ENCODE results near the gene CACNB3. TPM values are rescaled to one million over a fixed set of nuclear protein-coding genes. Genes with fewer than 3 reads are reported as not detected.
"Not testable (repeated sequence)": the region's sequence is repeated elsewhere in the genome, so short reads cannot be mapped to it uniquely, and the experiment has no call there.

Gene CACNB3
- total RNA-seq, 1 experiment from 2014 or later = 7.0 TPM

GRCh38 chr12:48851883-48852733 lies 33.8 kb downstream of the CACNB3 start, which contains the start of gene DDX23:
Gene DDX23 (minus strand): TSS chr12:48852163. CDS start chr12:48845782, 6,381 bp downstream.
- intact Hi-C loops (cut with micrococcal nuclease) = loop anchor here (2.0 kb wide), 1 partner anchor 125 kb away; no protein-coding TSS in a partner anchor
- no peaks in the 10 kb centered on the region for H3K9me3 Mint-ChIP-seq (ENCODE audit: unreplicated experiment)
- DNase-seq (ENCODE audit: unreplicated experiment) = peak; percentile 98
- H3K4me1 Mint-ChIP-seq (ENCODE audit: insufficient read depth, unreplicated experiment) = peaks cover 21% of the 10 kb centered on the region
- no peak for TF ChIP-seq CTCF (IDR thresholded peaks at IDR 0.05; ENCODE audit: unreplicated experiment)
- ChIA-PET CTCF (interaction anchor here (0.6 to 8.1 kb wide), 42 partner anchors 10 to 213 kb away, joined by 3 to 114 read pairs (median 6); partner anchors contain the start of genes RND1 and WNT1), POLR2A (interaction anchor here (0.6 to 4.8 kb wide), 30 partner anchors 9 to 336 kb away, joined by 3 to 45 read pairs (median 5); partner anchors contain the start of genes ARF3, CACNB3, RND1 and TUBA1B)
- peaks cover 30% of the 10 kb centered on the region for H3K36me3 Mint-ChIP-seq (ENCODE audit: insufficient read depth, unreplicated experiment)
- H3K4me3 Mint-ChIP-seq (ENCODE audit: unreplicated experiment) = peak within 1 kb of the TSS; percentile 97
- BruUV-seq (replicated peaks) = TSS peak; percentile 52
- H3K27me3 Mint-ChIP-seq (ENCODE audit: insufficient read depth, unreplicated experiment) = no peaks in the 10 kb centered on the region
- H3K27ac Mint-ChIP-seq (ENCODE audit: low read depth, unreplicated experiment) = peak within 1 kb of the TSS; percentile 93

- peak overlapping the region; percentile 97 for H3K4me3 Mint-ChIP-seq (ENCODE audit: unreplicated experiment)
- peaks cover 30% of the 10 kb centered on the region for H3K36me3 Mint-ChIP-seq (ENCODE audit: insufficient read depth, unreplicated experiment)
These were observed 34.7 kb downstream of the CACNB3 start for GRCh38 chr12:48852734-48853688.

GRCh38 chr12:48854488-48854887 lies 36.2 kb downstream of the CACNB3 start:
- POLR2A ChIA-PET = no interaction called here
- peaks cover 19% of the 10 kb centered on the region for H3K36me3 Mint-ChIP-seq (ENCODE audit: insufficient read depth, unreplicated experiment)

More at GRCh38 chr12:48852734-48853688, 34.7 kb downstream of the CACNB3 start:
- BruUV-seq (replicated peaks) = no TSS peak
- POLR2A ChIA-PET = interaction anchor here (0.7 to 4.8 kb wide), 22 partner anchors 13 to 335 kb away, joined by 3 to 45 read pairs (median 6); partner anchors contain the start of genes ADCY6, ARF3, CACNB3 and RND1
- no peaks in the 10 kb centered on the region for H3K27me3 Mint-ChIP-seq (ENCODE audit: insufficient read depth, unreplicated experiment)
- peak; percentile 93 for DNase-seq (ENCODE audit: unreplicated experiment)
- peaks cover 21% of the 10 kb centered on the region for H3K4me1 Mint-ChIP-seq (ENCODE audit: insufficient read depth, unreplicated experiment)
- peak; percentile 88 for TF ChIP-seq CTCF (IDR thresholded peaks at IDR 0.05; ENCODE audit: unreplicated experiment)
- intact Hi-C loops (cut with micrococcal nuclease) = loop anchor here (1.0 to 2.0 kb wide), 4 partner anchors 37 to 142 kb away; no protein-coding TSS in a partner anchor
- CTCF ChIA-PET = interaction anchor here (0.5 to 8.1 kb wide), 55 partner anchors 9 to 1240 kb away, joined by 3 to 114 read pairs (median 6); partner anchors contain the start of genes RND1 and WNT1
- peak overlapping the region; percentile 93 for H3K27ac Mint-ChIP-seq (ENCODE audit: low read depth, unreplicated experiment)
- no peaks in the 10 kb centered on the region for H3K9me3 Mint-ChIP-seq (ENCODE audit: unreplicated experiment)

GRCh38 chr12:48854932-48855331 lies 36.6 kb downstream of the CACNB3 start:
- H3K4me3 Mint-ChIP-seq (ENCODE audit: unreplicated experiment); H3K27me3 Mint-ChIP-seq (ENCODE audit: insufficient read depth, unreplicated experiment); BruUV-seq (replicated peaks); H3K27ac Mint-ChIP-seq (ENCODE audit: low read depth, unreplicated experiment); H3K9me3 Mint-ChIP-seq (ENCODE audit: unreplicated experiment); DNase-seq (ENCODE audit: unreplicated experiment); intact Hi-C loops (cut with micrococcal nuclease); POLR2A ChIA-PET: not testable (repeated sequence)
- CTCF ChIA-PET = interaction anchor here (1.1 to 8.1 kb wide), 9 partner anchors 12 to 123 kb away, joined by 3 to 114 read pairs (median 24); partner anchors contain the start of genes RND1 and WNT1
- Mint-ChIP-seq H3K4me1 (ENCODE audit: insufficient read depth, unreplicated experiment) (peaks cover 17% of the 10 kb centered on the region), H3K36me3 (ENCODE audit: insufficient read depth, unreplicated experiment) (peaks cover 16% of the 10 kb centered on the region)

More at GRCh38 chr12:48854488-48854887, 36.2 kb downstream of the CACNB3 start:
- no peak for DNase-seq (ENCODE audit: unreplicated experiment)
- H3K9me3 Mint-ChIP-seq (ENCODE audit: unreplicated experiment) = no peaks in the 10 kb centered on the region
- TF ChIP-seq CTCF (IDR thresholded peaks at IDR 0.05; ENCODE audit: unreplicated experiment) = no peak
- BruUV-seq (replicated peaks) = no TSS peak
- intact Hi-C loops (cut with micrococcal nuclease) = no loop called here
- no peaks in the 10 kb centered on the region for H3K27me3 Mint-ChIP-seq (ENCODE audit: insufficient read depth, unreplicated experiment)
- no peak overlapping the region for H3K27ac Mint-ChIP-seq (ENCODE audit: low read depth, unreplicated experiment)
- H3K4me1 Mint-ChIP-seq (ENCODE audit: insufficient read depth, unreplicated experiment) = peaks cover 21% of the 10 kb centered on the region
- no peak overlapping the region for H3K4me3 Mint-ChIP-seq (ENCODE audit: unreplicated experiment)
- CTCF ChIA-PET = interaction anchor here (0.6 to 8.1 kb wide), 14 partner anchors 7 to 140 kb away, joined by 3 to 114 read pairs (median 22); partner anchors contain the start of genes RND1 and WNT1

Data from MCF 10A (cell line).